Mononuclear cell (primary cell): Measurements from ENCODE around the gene ORAI1. TPM values are rescaled to one million over a fixed set of nuclear protein-coding genes. Genes with fewer than 3 reads are reported as not detected.
"Not testable (repeated sequence)": the region's sequence is repeated elsewhere in the genome, so short reads cannot be mapped to it uniquely, and the experiment has no call there.

Source experiments
- H3K27me3 ChIP-seq: 2 replicates; pipeline ENCODE4 v1.6.0; 2011; ENCODE audit warnings: low read length, control low read depth; ENCODE audit not compliant: insufficient read depth
- H3K4me1 ChIP-seq: 2 replicates; pipeline ENCODE4 v1.5.1; 2011; ENCODE audit warnings: mild to moderate bottlenecking, low read length, control low read depth; ENCODE audit not compliant: insufficient read depth
- H3K4me3 ChIP-seq: 2 replicates; pipeline ENCODE4 v1.5.1; 2011; ENCODE audit warnings: mild to moderate bottlenecking, low read length, moderate library complexity
- H3K9me3 ChIP-seq: 2 replicates; pipeline ENCODE4 v1.5.1; 2011; ENCODE audit warnings: low read depth, mild to moderate bottlenecking, control low read depth, low read length
- total RNA-seq: library from RNA; depleted of rRNA; stranded (reverse); fragments of >200 nt; gene quantifications from one replicate; pipeline ENCODE4 v1.2.3, GENCODE V29; 2012

The ORAI1 gene
- total RNA-seq, 1 donor = 31.3 TPM

- Histone ChIP-seq H3K4me3 (peak overlapping the region; percentile 80), H3K27me3 (no peaks in the 10 kb centered on the region), H3K4me1 (peaks cover 61% of the 10 kb centered on the region), H3K9me3 (no peaks in the 10 kb centered on the region)
Observed at GRCh38 chr12:121626853-121627640, 717 bp downstream of the ORAI1 start.

- no peaks in the 10 kb centered on the region for H3K27me3 ChIP-seq
- no peaks in the 10 kb centered on the region for H3K9me3 ChIP-seq
- peaks cover 71% of the 10 kb centered on the region for H3K4me1 ChIP-seq
- H3K4me3 ChIP-seq = peak overlapping the region; percentile 80
Observed at GRCh38 chr12:121628037-121628436, 1.7 kb downstream of the ORAI1 start.

GRCh38 chr12:121628536-121628935 lies 2.2 kb downstream of the ORAI1 start:
- Histone ChIP-seq H3K9me3 (no peaks in the 10 kb centered on the region), H3K4me3 (peak overlapping the region; percentile 80), H3K4me1 (peaks cover 75% of the 10 kb centered on the region), H3K27me3 (no peaks in the 10 kb centered on the region)

- Histone ChIP-seq H3K4me1 (peaks cover 77% of the 10 kb centered on the region), H3K4me3 (no peak overlapping the region), H3K27me3 (no peaks in the 10 kb centered on the region)
Observed at GRCh38 chr12:121630791-121631355, 4.5 kb downstream of the ORAI1 start.

GRCh38 chr12:121632069-121632970 lies 6.0 kb downstream of the ORAI1 start:
- H3K4me1 ChIP-seq = peaks cover 88% of the 10 kb centered on the region
- H3K9me3 ChIP-seq = no peaks in the 10 kb centered on the region
- H3K27me3 ChIP-seq = no peaks in the 10 kb centered on the region
- H3K4me3 ChIP-seq = no peak overlapping the region

More at GRCh38 chr12:121630791-121631355, 4.5 kb downstream of the ORAI1 start:
- no peaks in the 10 kb centered on the region for H3K9me3 ChIP-seq

- not testable (repeated sequence) for H3K4me3 ChIP-seq, H3K27me3 ChIP-seq
- H3K4me1 ChIP-seq = peaks cover 88% of the 10 kb centered on the region
Observed at GRCh38 chr12:121633833-121634196, 7.5 kb downstream of the ORAI1 start.

GRCh38 chr12:121634836-121635235 lies 8.5 kb downstream of the ORAI1 start:
- H3K9me3 ChIP-seq = no peaks in the 10 kb centered on the region
- peaks cover 80% of the 10 kb centered on the region for H3K4me1 ChIP-seq
- H3K4me3 ChIP-seq = no peak overlapping the region
- H3K27me3 ChIP-seq = no peaks in the 10 kb centered on the region

More at GRCh38 chr12:121633833-121634196, 7.5 kb downstream of the ORAI1 start:
- H3K9me3 ChIP-seq = not testable (repeated sequence)

- Histone ChIP-seq H3K4me1 (peaks cover 54% of the 10 kb centered on the region), H3K9me3 (no peaks in the 10 kb centered on the region), H3K27me3 (no peaks in the 10 kb centered on the region), H3K4me3 (no peak overlapping the region)
Observed at GRCh38 chr12:121637231-121637914, 11.0 kb downstream of the ORAI1 start.

- H3K9me3 ChIP-seq = no peaks in the 10 kb centered on the region
Observed at GRCh38 chr12:121638298-121639202, 12.2 kb downstream of the ORAI1 start.

GRCh38 chr12:121641343-121641630 lies 15.0 kb downstream of the ORAI1 start:
- Histone ChIP-seq H3K27me3 (no peaks in the 10 kb centered on the region), H3K9me3 (no peaks in the 10 kb centered on the region), H3K4me3 (no peak overlapping the region), H3K4me1 (peaks cover 27% of the 10 kb centered on the region)

More at GRCh38 chr12:121638298-121639202, 12.2 kb downstream of the ORAI1 start:
- Histone ChIP-seq H3K4me3 (no peak overlapping the region), H3K27me3 (no peaks in the 10 kb centered on the region), H3K4me1 (peaks cover 44% of the 10 kb centered on the region)

- Histone ChIP-seq H3K4me1 (peaks cover 37% of the 10 kb centered on the region), H3K9me3 (no peaks in the 10 kb centered on the region), H3K4me3 (no peak overlapping the region), H3K27me3 (no peaks in the 10 kb centered on the region)
Observed at GRCh38 chr12:121648458-121649028, 22.2 kb downstream of the ORAI1 start.

- Histone ChIP-seq H3K4me1 (peaks cover 40% of the 10 kb centered on the region), H3K4me3 (no peak overlapping the region), H3K27me3 (no peaks in the 10 kb centered on the region), H3K9me3 (no peaks in the 10 kb centered on the region)
Observed at GRCh38 chr12:121649322-121649721, 23.0 kb downstream of the ORAI1 start.

GRCh38 chr12:121649819-121650353 lies 23.6 kb downstream of the ORAI1 start:
- Histone ChIP-seq H3K27me3 (no peaks in the 10 kb centered on the region), H3K9me3 (no peaks in the 10 kb centered on the region), H3K4me1 (peaks cover 40% of the 10 kb centered on the region), H3K4me3 (no peak overlapping the region)
